NCI-H2029 treated with DMSO at 0.1 percent for 48 hours (cell line): ENCODE measurements around the gene LMAN1L.

ENCODE experiments used
- DNase-seq: peaks from one replicate; lab custom pipeline; 2025; lab: John Stamatoyannopoulos, UW

The LMAN1L gene

DNA sequence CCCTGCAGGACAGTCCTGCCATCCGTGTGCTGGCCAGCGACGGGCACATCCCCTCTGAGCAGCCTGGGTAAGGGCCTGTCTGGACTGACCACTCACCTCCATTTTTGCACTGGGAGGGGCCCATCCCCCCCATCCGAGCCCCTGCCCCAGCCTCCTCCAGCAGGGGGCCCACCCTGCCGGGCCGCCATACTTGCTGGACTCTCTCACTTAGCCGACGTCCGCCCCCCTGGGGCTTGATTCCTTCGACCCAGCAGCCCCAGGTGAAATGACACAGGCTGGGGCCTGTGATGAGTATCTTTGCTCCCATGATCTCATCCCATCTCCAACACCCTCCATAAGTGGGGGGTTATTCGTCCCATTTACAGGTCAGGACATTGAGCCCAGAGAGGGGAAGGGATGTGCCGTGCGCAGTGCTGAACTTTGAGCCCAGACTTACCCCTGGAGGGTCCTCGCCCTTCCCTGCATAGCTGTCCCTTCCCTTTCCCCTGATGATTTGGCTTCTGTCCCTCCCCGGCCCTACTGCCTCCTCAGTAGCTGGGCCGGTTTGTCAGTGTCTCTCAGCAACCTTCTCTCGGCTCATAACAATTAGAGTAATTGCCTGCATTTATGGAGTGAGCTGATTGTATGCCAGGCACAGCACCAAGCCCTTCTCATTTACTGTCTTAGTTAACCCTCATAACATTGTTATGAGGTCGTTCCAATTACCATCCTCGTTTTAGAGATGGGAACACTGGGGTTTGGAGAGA is 4.2 kb downstream of the LMAN1L start:
- DNase-seq, result no peak

DNA sequence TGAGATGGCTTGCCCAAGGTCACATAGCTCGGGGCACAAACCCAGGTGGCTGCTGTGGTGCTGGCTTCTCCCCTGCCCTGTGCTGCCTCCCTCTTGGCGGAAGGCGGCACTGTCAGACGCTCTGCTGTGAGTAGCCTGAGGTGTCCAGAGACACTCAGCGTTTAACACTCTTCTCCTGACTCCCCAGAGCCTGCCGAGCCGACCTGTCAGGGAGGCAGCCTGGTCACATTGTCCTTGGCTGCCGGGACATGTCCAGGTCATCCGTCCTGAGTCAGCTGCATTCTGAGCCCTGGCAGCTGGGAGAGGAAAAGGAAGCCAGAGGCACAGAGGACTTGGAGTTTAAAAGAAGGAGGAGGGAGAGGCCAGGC is 4.7 kb downstream of the LMAN1L start:
- DNase-seq, result no peak

DNA sequence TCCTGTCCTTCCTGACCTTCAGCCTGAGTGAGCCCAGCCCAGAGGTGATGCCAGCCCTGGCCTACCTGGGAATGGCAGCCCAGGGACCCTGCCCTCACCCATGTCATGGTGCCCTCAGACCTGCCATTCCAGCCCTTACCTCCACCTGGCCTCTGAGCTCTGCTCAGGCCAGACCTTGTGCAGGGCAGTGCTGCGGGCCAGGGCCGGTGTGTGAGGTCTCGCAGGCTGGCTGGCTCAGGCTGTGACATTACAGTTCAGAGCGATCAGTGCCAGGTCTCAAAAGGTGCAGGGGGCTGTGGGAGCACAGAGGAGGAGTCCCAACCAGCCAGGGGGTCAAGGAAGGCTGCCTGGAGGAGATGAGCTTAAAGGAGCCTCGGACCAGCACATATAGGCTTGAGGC is 7.4 kb downstream of the LMAN1L start:
- DNase-seq, result no peak

DNA sequence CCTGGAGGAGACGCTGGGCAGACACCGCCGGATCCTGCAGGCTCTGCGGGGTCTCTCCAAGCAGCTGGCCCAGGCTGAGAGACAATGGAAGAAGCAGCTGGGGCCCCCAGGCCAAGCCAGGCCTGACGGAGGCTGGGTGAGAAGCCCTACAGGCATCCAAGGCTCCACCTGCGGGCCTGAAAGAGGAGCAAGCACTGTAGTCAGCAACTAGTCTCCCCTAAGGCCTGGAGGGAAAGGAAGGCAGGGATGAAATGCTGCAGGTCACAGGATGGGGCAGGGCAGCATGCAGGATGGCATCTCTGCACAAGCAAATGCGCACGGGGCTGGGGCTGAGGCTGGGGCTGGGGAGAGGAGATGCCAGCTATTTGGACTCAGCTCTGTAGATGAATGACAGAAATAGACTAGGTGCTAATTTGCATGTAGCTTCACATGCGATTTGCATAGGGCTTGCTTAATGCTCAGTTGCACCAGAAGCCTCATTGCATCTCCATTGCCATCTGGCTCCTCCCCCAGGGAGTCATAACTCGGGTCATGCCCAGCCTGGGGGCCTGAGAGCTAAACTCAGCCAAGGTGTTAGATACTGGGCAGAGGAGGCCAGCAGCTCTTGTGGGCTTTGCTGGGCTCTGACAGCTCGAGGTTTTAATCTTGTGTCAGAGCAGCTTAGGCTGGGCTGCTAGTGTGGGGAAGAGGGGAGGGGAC is 8.6 kb downstream of the LMAN1L start:
- DNase-seq, result no peak

DNA sequence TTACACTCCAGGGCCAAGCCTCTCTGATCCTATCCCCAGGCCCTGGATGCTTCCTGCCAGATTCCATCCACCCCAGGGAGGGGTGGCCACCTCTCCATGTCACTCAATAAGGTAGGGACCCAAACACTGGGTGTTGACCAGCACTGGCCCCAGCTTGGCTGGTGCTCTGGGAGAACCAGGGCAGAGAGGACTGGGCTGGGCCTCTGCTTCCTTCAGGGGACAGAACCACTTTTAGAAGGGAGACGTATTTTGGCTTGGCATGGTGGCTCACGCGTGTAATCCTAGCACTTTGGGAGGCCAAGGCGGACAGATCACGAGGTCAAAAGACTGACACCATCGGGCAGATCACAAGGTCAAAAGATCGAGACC is 9.1 kb downstream of the LMAN1L start:
- DNase-seq, result no peak

DNA sequence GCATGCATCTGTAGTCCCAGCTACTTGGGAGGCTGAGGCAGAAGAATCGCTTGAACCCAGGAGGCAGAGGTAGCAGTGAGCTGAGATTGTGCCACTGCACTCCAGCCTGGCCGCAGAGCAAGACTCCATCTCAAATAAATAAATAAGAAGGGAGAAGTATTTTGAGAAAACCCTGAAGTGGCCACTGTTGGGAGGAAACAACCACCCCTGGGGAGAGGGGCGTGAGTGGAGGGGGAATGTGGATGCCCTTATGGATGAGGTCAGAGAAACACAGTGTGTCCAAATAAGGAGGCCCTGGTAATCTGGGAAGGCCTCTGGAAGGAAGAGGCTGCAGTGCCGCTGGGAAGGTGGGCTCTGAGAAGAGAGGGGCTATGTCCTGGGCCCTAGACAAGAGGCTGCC is 9.6 kb downstream of the LMAN1L start:
- no peak for DNase-seq

DNA sequence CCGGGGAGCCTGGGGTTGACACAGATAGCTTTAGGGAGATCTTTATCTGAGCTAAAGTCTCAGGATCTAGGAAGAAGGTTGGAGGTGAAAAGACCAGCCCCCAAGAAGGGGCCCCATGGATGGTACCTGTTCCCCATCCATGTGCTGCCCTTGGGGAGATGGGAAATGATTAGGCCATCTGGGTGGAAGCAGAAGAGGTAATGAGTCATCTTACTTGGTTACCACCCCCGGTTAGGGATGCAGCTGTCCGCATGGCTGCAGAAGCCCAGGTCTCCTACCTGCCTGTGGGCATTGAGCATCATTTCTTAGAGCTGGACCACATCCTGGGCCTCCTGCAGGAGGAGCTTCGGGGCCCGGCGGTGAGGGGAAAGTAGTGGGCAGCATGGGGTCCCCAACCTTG is 10.7 kb downstream of the LMAN1L start:
- DNase-seq, result no peak

DNA sequence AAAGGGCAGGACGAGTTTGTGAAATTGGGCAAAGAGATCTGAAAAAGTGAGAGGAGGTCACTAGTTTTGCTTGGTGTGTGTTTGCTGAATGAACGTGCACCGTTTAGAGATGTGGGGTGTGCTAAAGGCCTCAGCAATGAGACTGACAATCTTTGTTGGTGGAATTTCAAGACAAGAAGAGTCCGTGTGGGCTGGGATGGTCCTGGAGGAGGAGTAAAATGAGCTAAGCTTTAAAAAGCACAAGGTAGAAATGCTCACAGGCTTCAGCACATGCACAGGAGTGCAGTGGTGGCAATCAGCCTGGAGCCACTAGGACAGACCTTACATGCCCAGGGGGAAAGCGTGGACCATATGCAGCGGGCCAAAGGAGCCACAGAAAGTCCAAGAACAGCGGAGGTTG is 12.3 kb downstream of the LMAN1L start:
- no peak for DNase-seq

DNA sequence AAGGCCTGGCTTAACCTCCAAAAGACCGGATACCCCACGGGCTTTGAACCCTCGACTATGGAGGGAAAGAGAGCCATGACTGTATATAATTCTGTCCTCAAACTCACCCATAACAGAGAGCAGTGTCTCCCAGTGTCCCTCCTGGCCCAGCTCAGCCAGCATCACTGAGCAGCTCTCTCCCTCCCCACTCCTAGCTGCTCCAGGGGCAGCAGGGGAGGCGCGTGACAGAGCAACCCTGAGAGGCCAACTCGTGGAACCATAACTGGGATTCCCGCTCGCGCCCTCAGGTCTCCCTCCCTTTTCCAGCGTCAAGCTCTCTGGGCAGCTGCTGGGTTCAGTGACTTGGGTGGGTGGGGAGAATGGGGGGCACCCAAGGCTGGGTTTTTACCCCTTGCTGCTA is 13.2 kb downstream of the LMAN1L start:
- no peak for DNase-seq

DNA sequence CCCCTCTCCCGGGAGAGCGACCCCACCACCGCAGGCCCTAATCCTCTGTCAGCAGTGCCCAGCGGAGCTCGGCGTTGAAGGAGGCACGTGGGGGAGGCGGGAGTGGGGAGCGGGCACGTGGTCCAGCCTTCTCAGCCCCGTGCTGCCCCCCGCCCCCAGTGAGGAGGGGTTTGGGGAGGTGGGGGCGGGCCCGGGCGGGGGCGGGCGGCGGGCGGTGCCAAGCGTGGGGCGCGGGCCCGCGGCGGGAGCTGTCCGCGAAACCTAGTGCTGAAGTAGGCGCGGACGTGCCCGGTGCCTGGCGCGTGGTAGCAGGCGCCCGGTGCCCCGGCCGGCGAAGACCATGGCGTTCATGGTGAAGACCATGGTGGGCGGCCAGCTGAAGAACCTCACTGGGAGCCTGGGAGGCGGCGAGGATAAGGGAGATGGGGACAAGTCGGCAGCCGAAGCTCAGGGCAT is 13.8 kb downstream of the LMAN1L start, which contains the start of gene CPLX3:
Gene CPLX3, plus strand, starts transcription at position 264 of the 456 bp plus-strand sequence. Its CDS starts 77 bp downstream, at position 341.
- no peak for DNase-seq

DNA sequence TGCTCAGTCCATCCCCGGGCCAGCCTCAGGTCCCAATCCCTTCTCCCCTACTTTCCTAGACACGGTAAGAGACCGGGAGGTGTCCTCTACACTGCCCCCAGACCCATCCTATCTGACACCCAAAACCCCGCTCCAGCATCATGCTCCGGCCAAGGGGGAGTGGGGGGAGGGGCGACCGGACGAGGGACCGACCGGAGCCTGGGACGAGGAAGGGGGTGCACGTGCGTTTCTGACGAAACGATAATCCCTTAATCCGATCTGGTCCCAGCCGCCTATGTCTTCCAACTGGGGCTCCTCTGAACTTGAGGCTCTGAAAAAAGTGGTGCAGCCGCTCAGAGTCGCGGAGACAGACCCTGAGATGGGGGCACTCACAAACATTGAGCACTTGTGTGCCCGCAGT is 14.3 kb downstream of the LMAN1L start:
- DNase-seq, result no peak

DNA sequence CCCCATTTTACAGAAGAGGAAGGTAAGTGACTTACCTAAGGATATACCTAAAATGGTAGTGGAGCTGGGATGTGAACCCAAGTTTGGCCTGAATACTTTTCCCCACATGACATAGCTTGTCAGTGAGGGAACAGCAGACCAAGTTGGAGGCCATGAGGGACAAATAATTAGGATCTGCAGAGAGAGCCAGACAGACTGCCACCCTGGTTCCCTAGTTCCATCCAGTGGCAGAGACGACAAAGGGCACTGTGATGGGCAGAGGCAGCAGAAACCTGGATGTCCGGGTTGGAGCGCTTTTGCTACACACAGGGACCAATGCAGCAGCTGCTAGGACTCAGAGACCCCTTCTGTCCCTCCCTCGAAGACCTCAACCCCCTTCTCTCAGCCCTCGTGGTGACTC is 15.0 kb downstream of the LMAN1L start:
- no peak for DNase-seq

DNA sequence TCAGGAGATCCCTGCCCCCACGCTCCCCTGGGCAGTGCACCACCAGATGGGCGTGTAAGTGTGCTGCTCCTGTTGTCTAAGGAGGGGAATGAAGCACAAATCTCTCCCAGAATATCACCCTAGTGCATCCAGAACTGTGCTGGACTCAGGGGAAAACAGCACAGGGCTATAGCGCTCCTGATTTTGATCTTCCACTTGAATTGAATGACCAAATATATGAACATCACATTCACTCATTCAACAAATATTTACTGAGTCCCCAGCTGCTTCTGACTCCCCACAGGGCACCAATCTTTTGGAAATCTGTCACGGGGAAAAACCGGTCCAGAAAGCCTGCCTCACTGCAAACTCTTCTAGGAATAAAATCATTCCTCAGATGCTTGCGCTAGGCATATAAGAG is 16.2 kb downstream of the LMAN1L start:
- no peak for DNase-seq

DNA sequence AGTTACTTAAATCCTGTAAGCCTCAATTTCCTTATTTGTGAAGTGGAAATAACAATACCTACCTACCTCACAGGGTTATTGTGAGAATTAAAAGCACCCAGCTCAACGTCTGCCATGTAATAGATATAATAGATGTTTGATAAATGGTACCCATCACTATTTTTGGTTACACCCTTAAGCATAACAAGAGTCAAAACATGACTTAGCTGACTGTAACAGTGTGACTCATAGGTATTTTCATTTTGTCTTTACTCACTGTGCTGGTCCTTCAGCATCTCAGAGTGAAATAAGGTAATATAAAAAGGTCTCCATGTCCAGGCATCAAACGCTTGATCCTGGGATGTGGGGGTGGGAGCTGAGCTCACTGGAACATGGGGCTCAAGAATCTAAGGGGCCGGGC is 16.9 kb downstream of the LMAN1L start:
- DNase-seq, result no peak

DNA sequence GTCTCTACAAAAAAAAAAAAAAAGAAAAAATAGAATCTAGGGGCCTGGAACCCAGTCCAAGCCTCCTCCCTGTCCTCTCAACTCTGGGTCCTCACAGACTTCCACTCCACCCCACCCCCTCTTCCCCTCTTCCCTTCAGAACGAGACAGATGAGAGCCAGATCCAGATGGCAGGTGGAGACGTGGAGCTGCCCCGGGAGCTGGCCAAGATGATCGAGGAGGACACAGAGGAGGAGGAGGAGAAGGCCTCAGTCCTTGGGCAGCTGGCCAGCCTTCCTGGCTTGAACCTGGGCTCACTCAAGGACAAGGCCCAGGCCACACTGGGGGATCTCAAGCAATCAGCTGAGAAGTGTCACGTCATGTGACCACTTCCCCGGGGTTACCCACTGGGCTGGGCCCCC is 17.4 kb downstream of the LMAN1L start:
- DNase-seq, result no peak

DNA sequence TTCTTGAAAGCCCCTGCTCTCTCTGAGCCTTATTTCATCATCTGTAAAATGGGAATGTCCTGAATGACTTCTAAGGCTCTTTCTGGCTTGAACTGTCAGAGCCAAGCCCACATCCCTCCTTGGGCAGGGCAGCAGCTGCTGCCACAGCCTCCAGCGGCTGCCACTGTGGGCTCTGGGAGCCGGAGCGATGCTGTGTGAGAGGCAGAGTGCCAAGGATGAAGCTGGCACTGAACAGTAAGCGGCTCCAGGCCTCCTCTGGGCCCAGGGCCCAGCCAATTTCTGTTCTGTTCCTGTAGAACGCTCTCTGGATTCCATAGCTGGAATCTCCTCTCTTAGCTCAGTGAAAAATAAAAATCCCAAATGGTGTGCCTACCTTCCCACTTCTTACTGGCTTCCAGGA is 18.2 kb downstream of the LMAN1L start:
- no peak for DNase-seq

DNA sequence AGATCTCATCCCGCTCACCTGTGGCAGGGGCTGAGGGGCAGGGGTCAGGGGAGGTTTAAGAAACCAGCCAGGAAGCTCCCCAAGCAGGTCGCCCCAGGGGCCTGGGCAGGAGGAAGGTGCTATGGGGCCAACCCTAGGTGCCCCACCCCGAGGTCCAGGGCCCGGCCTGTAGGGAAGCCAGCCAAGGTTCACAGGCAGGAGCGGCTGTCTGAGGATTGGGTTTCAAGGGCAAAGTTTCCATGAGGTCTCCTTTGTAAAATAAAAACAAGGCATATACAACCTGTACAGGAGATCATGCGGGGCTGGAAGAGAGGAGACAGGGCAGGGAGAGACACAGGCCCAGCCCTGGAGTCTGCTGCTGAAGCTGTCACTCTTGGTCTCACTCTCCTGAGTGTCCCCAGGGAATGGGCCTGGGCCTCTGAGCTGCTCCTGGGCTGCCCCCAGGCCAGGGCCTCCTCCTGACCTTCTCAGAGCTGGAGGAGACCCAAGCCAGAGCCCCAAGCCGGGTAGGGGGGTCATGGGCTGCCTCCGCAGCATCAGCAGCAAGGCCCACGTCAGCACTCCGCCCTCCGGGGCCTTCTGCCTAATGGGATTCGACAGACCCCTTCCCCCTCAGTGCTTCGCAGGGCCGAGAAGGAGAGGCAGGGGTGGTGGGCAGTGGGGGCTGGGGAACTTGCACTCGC is 19.3 kb downstream of the LMAN1L start:
- DNase-seq, result no peak

DNA sequence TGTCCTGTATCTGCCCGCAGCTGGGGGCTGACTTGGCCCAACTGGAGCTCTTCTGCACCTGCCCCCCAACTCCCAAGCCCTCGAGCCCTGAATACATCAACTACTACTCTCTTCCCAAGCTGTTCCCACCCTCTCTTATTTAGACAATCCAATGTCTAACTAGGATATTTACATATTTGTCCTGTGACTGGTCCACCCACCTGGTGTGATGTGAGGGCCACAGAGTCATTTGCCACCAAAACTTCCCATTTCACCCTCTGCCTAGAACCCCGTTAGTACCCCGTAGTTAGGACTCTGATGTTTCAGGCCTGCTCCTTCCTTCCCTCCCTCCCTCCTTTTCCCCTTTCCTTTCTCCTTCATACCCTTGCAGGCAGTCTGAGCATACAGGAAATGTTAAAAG is 20.2 kb downstream of the LMAN1L start:
- no peak for DNase-seq

DNA sequence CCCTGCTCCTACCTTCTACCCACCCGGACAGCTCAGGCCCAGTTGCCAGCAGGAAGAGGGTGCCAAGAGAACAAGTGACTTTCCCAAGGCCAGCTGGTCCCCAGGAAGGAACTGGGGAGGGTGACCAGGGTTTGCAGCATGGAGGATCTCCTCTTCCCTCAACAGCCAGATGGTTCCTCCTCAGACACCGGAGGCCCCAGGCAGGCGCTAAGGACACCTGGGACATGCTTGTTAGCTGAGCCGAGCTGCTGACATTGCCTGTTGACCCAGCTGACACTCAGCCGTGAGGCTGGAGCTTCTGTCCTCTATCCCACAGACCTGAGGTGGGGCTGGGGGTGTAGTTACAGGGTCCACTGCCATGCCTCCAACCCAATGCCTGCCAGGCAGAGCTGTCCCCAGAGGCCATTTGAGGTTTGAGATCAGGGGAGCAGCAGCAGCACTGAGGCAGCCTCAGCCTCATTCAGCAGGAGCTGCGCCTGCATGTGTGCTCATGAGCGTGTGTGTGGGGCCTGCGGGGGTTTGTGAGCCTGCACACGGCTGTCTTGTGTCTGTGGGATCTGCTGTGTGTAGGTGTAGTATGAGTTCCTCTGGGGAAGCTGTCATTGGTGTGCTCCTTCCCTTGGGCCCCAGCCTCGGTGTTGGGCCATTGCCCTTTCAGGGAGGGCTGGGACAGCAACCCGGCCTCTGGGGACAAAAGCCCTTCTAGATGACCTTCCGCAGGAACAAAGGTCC is 20.9 kb downstream of the LMAN1L start:
- DNase-seq, result no peak

DNA sequence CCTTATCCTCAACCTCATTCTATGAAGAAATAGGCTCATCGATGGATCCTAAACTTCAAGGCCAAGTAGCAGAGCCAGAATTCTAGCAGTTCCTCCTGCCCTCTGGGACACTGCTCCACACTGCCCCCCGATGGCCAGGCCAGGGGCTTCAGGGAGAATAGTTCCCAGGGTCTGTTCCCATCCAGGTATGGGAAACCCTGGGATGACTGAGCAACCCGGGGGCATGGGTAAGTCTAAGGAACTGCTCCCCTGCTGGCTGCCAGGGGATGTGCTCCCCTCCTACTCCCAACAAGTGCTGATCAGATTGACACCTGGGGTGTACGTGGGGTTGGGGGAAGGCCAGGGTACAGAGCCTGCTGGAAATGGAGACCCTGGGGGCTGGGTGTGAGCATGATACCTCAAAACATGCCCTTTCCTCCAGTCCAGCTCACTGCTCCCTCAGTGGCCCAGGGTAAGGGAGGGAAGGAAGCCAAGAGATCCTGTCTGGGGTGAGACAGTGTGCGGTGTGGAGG is 22.7 kb downstream of the LMAN1L start:
- no peak for DNase-seq

DNA sequence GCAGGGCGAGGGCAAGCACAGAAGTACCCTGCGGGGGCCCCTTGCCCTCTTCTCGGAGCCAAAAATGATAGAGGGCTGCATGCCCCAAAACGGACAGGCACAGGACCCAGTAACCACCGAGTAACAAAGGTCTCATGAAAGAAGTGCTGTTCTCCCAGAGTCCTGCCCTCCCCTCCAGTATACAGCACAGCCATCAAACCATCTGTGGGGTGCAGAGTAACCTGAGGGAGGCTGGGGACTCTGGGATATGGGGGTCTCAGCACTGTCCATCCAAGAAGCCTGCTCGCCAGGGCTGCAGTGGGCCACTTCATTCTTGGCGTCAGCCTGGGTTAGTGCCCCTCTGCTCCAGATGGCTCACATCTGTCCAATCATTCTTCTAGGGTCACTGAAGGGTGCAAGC is 24.2 kb downstream of the LMAN1L start:
- no peak for DNase-seq

DNA sequence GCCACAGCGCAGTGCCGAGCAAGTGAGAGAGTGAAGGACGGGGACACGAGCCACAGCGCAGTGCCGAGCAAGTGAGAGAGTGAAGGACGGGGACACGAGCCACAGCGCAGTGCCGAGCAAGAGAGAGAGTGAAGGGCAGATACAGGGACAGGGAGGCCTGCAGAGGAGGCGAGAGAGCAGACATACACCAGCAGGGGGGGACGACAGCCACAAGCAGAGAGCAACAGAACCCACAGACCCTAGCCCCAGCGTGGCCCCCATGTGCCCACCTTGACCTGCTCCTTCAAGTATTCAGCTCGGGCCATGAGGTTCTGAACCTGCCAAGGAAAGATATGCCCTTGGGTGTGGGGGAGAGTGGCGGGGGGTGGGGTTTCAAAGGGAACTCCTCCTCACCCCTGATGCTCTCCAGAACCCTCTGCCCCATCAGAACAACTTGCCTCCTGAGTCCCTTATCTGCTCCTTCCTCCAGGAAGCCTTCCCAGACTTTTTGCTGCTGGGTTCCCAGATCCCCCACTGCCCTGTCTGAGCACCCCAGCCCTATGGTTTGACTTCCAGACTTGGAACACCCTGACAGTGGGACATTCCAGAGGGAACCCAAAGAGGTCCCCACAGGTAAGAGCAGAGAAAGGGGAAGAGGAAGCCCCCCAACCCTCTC is 25.0 kb downstream of the LMAN1L start:
- no peak for DNase-seq
